Endothelial cell of hepatic sinusoid (primary cell): Measurements from ENCODE around the gene RNF220.
"Not testable (repeated sequence)": the region's sequence is repeated elsewhere in the genome, so short reads cannot be mapped to it uniquely, and the experiment has no call there.

ENCODE experiments used
- in situ Hi-C: cut with HindIII; loops from 2 replicates; pipeline ENCODE4 v1.10.0; 2017; ENCODE audit warnings: low sequenced_read_pairs

The RNF220 gene

DNA sequence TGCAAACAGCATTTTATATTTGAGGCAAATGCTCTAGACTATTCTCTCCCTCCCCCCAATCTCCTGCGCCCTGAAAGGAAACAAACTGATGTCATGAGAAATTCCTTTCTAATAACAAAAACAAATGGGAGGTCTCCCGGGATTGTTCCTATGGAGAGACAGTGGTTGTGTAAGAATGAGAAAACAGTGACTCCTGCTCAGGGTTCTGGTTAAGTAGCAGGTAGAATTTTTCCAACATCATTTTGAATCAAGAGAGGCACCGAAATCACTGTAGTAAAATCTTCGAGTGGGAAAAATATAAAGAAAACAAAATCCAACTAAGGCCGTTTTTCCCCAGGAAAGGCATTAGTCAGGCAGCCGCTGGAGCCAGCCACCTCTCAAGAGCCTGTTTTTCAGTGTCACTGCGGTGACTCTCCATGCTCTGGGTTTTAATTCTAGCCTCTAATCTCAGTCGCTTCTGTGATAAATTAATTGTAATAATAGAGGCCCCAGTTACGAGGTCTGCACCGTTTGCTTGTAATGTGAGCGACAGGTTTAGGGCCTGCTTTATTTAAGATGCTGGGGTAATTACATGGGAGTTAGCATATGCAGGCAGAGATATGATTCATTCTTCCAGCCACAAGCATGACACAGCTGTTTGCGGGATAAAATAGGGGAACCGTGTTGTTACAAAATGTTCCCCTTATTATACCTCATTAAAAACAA is 80.3 kb downstream of the RNF220 start:
- in situ Hi-C loops = no loop called here

DNA sequence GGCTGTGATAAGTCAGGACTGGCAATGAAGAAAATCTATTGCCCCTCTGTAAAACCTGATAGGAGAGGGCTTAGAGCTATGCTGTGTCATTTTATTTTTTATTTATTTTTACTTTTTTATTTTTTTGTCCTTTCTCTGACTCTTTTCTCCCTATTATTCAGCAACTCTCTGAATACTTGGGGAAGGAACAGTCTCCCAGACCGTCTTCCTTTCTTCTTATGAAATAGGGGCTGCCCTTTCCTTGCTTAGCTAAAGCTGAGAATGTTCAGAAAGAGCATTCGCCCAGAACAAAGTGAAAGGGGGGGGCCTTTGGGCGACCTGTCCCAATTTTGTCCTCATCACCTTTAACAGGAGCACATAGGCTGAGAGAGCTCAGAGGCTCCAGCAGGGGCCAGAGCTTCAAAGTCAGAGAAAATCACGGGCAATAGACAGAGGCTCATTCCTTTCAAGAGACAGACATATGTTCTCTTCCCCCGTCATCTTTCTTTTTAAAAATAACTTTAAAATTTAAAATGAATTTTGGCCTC is 80.9 kb downstream of the RNF220 start:
- in situ Hi-C loops = no loop called here

DNA sequence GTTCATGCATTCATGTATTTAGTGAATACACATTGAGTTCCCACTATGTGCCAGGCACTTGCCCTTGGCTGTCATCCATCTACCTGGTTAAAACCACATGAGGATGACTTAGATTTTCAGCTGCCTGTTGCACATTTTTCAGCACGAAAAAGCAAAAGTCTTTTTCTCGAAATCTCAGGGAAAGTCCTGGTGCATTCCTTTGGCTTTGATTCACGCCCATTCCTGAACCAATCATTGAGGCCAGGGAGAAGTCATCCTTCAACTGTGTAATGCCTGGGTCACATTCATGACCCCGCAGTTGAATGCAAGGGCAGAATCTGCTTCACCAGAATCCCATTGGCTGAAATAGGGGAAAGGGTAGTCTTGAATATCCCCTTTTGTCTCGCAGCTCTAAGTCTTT is 84.4 kb downstream of the RNF220 start:
- in situ Hi-C loops = no loop called here

DNA sequence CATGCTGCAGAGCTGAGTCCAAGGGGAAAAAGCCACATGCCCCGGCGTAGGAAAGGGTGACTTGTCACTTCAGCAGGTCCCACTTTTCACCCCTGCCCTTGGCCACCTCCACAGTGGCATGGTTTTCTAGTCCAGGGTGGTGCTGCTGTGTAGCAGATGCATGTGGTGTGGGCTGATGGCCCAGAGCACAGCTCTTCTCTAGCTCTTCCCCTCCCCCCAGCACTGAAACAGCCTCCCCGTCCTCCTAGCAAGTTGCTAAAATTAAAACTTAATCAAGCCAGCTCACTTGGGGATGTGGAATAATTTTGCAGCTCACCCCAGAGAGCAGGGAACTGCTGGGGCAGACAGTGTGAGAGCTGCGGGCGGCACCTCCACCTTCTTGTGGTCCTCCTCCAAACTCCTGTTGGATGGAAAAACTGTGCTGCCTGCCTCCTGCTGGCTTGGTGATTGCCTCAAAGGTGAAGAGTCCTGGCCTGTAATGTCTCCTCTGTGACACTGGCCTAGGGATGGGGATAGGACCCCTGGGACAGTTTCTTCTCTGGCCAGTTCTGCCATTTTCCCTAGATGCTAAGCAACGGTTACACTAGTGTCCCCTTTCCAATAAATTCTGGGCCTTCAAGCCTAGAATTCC is 91.6 kb downstream of the RNF220 start:
- in situ Hi-C loops = no loop called here

DNA sequence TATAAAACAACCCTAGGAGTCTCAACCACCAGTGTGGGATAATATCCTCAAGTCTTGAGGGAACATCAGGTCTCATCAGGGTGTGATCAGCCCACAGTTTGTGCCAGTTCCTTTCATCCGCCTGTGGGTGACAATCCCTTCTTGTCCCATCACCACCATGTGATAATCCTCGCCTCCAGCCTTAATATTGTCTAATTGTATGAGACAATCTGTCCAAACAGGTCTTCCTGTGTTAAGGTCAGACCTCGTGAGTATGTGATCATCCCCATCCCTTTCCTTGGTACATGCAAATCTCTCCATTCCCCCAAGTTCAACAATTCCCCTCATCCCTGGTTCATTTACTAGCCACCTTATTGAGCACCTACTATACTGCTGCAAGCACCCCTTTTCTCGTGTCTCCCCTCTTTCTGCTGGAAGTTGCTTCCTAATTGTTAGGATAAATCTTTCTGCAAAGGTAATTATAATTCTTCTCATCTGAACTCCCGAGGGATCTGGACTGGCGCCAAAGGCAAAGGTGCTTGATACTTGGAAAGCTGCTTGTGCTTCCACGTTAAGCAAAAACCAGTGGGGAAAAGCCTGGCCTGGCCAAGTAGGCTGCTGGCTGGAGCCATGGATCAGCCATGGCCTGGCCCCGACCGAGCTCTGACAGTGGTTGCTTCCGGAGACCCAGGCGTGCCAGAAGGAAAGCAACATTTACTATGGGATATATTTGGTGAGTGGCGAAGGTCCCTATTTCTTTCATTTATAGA is 92.5 kb downstream of the RNF220 start:
- in situ Hi-C loops = no loop called here

DNA sequence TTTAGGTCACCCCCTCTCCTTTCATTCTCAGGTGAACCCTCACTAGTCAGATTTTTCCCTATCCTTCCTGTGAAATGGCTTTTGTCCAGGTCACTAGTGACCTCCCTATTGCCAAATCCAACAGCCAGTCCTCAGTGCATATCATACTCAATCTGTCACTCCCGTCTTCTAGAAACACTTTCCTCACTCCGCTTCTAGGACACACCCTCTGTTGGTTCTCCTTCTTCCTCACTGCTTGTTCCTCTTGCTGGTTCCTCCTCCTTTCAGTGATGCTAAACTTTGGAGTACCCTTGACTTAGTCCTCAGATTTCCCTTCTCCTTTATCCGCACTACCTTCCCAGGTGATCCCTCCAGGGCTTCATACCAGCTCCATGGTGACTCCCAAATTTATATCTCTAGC is 94.3 kb downstream of the RNF220 start:
- in situ Hi-C loops = no loop called here

DNA sequence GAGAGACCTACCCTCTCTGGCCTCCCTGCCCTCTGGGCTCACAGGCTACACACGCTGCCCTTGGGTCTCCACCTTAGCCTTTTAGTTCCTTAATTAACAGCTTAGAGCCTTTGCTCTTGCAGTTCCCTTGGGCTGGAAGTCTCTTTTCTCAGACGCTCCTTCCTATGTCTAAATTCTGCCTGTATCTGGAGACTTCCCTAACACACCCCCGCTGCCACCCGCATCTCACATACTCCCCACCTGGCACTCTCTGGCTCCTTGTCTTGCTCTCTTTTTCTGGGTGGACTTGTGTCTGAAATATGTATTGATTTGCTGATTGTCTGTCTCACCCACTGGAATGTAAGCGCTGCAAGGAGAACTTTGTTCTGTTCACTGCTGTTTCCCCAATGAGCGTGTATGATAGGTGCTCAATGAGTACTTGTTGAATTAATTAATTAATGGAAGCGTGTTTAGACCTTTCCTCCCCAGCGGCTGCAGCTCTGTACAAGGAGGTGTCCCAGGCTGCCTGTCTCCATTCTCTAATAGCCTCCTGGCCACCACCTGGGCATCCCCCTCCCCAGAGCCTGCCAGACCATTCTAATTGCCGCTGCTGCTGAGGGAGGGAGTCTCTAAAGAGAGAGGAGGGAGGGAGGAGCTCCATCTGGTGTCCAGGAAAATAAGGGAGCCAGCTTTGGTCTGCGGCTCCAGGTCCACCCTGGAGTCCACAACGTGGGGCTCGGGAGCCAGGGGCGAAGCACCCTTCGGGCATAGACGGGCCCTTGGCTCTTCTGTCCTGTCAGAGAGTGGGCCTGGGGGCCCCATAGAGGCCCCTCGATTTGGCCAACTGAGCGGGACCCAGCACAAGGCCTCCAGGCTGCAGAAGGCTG is 95.4 kb downstream of the RNF220 start:
- in situ Hi-C loops = no loop called here

DNA sequence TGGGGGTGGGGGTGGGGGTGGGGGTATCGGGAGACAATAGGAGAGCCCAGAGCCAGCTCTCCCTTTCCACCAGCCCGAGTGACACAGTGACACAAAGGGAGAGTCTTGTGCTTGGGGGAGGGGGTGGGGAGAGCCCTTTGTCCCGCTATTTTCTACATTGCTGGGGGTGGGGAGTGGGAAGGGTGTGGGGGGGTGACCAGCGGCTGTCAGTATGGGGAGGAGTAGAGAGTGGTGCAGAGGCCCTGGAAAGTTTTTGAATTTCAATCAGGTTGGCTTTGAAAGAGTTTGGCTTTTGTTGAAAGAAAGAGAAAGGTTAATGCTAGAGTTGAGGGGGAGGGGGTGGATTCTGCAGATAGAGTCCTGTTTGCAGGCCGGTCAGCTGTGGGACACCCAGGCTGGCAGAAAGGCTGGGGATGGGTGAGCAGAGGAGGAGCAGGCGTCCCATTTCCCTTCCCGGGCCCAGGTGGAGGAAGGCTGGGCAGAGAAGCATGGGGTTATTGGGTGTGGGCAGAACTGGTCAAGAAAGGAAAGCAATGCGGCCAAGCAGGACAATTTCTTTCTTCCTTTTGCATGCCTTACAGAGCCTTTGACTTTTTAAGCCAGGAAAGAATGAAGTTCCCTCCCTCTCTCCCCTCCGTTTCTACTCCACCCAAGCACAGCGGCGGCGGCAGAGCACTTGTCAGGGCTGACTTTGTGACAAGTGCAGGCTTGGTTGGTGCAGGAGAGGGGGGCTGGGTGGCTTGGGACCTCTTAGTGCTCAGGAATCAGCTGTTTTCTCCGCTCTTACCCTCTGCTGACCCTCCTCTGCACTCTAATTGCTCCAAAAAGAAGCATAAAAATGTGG is 96.2 kb downstream of the RNF220 start:
- in situ Hi-C loops = no loop called here

DNA sequence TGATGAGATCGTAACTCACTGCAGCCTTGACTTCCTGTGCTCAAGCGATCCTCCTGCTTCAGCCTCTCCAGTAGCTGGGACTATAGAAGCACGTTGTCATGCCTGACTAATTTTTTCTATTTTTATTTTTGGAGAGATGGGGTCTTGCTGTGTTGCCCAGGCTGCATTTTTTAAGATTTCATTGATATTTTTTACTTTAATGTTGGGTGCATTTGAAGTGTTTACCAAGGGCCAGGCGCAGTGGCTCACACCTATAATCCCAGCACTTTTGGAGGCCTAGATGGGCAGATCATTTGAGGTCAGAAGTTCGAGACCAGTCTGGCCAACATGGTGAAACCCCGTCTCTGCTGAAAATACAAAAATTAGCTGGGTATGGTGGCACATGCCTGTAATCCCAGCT is 97.8 kb downstream of the RNF220 start:
- in situ Hi-C loops = not testable (repeated sequence)

DNA sequence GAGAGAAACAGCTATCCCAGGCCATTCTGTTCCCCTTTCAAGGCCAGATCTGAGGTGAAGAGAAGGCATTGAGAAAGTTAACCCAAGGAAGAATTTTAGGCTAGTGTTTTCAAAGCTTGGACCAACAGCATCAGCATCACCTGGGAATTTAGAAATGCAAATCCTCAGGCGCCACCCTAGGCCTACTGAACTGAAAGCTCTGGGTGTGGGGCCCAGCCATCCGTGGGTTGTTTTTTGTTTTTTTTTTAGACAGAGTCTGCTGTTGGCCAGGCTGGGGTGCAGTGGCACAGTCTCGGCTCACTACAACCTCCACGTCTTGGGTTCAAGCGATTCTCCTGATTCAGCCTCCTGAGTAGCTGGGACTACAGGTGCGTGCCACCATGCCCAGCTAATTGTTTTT is 98.6 kb downstream of the RNF220 start:
- in situ Hi-C loops = no loop called here

DNA sequence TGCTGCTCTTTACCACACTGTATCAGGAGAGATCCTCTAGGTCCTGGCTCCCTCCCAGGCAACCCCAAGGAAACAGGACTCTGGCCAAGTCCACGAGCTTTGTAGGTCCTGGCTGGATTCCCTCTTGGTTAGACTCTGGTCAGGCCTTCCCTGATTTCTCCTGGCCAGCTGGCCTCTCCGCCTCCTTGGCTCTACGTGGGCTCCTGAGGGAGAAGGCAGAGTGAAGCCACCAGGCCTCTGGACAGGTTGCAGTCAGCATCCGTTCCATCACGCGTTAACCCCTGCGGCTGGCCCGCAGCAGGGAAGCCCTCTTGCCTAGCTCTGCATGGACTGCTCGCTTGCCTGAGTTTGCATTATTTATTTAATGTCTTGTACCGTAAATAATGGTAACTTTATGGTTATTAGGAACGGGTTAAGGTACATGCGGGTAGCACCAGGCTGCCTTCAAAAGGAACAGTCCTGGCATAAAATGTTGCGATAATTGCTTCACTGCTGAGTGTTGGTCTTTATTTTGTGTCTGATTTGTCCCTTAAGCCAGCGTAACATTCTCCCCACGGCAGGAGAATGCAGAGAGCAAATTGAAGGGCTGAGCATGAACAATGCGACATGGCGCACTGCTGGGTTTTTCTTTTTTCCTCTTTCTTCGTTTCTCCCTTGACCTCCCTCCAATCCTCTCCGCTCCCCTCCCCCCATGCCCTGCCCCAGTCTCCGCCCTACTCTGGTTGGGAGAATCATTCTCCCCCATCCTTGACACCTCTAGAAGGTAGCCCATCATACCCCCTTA is 100.3 kb downstream of the RNF220 start:
- in situ Hi-C loops = no loop called here

DNA sequence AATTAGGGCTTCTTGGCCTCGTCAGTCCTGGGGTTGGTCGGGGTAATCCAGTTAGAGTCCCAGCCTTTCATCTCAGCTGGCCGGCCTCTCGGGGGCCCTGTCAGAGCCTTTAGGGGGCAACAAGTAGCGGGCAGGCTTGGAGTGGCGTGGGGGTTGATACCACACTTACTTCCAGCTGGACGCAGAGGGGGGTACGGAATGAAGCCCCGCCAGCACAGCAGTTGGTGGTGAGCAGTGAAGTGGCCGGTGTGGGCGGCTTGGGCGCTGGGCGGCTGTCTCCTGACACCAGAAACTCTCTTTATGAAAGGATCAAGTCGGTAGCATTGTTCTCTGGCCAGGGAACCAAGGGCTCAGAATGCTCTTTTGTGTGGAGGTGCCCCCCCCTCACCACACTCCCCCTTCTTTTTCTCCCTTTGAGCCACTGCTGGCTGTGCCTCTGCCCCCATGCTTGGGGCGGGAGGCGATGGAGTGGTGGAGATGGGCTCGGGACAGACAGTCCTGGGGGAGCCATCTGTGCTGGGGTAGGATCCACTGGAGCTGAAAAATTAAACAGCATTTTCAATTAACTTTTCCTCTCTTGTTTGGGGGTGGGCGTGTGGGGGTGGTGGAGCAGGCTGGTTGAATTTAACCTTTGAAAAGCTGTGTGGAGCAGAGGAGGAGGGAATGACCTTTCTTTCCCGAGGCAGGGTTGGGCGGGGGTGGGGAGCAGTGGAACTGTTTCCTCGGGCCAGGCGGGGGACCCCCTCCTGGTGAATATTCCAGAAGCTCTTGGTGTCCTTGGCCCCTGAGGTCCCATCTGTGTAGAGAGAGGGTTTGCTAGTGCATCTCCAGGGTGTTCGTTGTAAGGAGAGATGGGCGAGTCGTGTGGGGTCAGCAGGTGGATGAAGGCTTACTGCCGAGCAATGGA is 102.7 kb downstream of the RNF220 start:
- in situ Hi-C loops = no loop called here

DNA sequence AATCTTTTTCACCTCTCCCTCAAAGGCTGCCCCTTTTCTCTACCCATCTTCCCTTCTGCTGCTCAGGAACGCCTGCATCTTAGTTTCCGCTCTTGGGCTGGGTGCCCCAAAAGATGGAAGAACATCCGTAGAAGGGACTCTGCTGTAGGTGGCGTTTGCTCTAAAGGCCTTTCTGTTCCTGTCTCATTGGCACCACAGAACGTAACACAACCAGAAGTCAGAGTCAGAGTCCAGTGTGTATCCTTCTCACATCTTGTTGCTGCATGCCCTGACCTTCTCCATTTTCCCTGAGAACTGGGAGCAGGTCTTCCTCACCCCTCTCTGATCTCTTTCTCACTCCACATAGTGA is 103.3 kb downstream of the RNF220 start:
- in situ Hi-C loops = no loop called here

DNA sequence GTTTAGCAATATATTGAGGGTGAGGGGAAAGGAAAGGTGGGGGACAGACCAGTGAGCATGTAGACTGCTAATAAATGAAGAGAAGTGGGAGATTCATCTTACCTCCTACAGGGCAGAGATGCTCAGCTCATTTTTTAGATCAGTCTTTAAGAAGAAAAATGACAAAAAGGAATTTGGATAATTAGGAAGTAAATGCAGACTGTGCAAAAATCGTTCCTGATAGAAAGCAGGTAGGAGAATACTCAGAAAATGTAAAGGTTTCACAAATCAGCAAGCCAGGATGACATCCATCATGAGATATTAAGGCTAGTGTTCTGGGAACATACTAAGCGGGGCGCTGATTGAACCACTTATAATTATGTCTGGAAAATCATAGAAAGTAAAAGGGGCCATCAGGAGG is 106.3 kb downstream of the RNF220 start:
- in situ Hi-C loops = no loop called here

DNA sequence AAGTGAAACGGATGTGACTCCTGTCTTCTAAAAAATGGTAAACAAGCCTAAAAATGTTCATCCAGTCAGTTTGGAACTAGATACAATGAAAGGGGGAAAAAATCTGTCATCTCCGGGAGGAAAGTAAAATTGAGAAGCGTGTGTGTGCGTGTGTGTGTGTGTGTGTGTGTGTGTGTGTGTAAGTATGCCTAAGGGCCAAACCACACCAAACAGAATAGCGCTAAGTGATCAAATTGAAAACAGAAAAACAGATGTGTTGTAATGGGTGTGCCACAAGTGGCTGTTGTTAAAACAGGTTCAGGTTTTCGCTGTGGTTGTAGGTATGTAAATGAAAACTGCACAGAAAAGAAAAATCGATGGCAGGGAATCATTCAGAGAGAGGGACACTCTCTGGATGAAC is 106.7 kb downstream of the RNF220 start:
- in situ Hi-C loops = no loop called here

DNA sequence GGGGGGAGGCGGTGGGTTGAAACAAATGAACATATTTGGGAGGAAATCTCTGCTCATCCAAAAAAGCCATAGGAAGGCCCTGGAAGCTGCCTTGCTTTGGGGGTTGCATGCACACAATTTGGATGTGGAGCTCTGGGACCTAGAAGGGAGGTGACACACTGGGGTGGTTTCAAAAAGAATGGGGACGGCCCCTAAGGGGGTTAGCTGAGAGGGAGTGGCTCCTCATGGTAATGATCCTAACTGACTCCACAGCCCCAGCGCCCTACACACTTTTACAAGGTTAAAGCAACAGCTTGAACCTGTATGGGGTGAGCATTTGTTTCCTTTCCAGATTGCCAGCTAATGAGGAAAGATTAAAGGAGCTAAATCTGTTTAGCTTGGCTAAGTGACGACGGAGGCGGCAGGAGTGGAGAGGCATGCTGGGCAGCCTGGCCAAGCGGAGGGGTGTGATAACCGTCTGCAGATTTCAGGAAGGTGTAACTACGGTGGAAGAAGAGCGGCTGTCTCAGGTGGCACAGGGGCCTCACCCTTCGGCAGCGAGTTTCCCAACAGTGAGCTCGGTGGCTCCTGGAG is 107.3 kb downstream of the RNF220 start:
- in situ Hi-C loops = no loop called here

DNA sequence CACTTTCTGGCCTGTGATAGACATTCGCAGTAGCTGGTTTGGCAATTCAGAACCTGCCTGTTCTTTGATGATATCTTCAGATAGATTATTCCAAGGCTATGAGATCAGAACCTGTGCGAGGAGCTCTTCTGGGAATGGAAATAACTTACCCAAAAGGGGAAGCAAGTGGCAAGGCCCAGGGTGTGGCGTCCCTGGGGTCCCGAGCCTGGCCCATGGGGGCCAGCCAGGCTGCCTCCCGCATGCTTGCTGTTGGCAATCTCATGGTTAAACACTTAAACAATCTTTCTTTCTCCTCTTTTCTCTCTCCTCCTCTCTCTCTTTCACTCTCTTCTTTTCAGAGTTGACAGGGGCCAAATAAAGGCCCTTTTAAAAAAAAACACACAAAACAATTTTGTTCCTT is 108.1 kb downstream of the RNF220 start:
- in situ Hi-C loops = no loop called here

DNA sequence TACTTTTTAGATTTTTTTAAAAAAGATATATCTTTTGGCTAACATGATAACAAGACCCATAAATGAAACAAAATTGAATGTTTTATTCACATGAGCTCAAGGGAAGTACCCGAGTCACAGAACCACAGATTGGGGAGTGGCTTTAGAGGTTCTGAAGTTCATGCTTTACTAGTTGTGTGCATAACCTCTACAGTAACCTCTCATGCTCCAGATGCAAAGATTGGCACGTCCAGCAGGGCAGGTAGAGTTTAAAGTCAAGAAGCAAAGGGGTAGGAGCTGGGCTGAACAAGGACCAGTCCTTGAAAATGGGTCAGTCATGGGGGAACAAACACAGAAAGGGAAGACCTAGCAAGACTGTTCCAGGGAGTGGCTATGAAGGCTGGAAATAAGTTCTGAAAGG is 109.6 kb downstream of the RNF220 start:
- in situ Hi-C loops = loop anchor here (5.0 kb wide), 1 partner anchor 52 kb away; no protein-coding TSS in a partner anchor
